GM12878 (cell line): ENCODE measurements around the gene DAD1. TPM values are rescaled to one million over a fixed set of nuclear protein-coding genes. Genes with fewer than 3 reads are reported as not detected.

Experiments used
- ATAC-seq: fragments of 200-7000 bp; cut with Tn5 transposase; 3 replicates; pipeline ENCODE4 v1.9.1; 2020; ENCODE audit warnings: mild to moderate bottlenecking, moderate library complexity
- BruUV-seq: library from RNA; stranded (reverse); fragments of 400-500 nt; replicated peaks from 2 replicates; lab custom pipeline; 2021; lab: Mats Ljungman, UMichigan
- CTCF ChIA-PET: fragments of 300-600 bp; sonication (Branson Sonifier 250); formaldehyde crosslinking; extraction: SDS; loops from one replicate; lab custom pipeline; 2021; ENCODE audit warnings: inconsistent platforms; lab: Yijun Ruan, JAX
- POLR2A ChIA-PET: fragments of 350-600 bp; formaldehyde crosslinking; extraction: SDS; loops from one replicate; lab custom pipeline; 2021; ENCODE audit warnings: inconsistent platforms; lab: Charles Lee
- RAD21 ChIA-PET: fragments of 300-600 bp; sonication (Branson Sonifier 250); formaldehyde crosslinking; loops from one replicate; lab custom pipeline; 2023; ENCODE audit warnings: antibody characterized with exemption; ENCODE audit not compliant: unreplicated experiment; lab: Charles Lee
- SMC1A ChIA-PET: fragments of 300-600 bp; sonication (Branson Sonifier 250); formaldehyde crosslinking; loops from one replicate; lab custom pipeline; 2023; ENCODE audit not compliant: unreplicated experiment, uncharacterized antibody; lab: Charles Lee
- DNase-seq: peaks from one replicate; pipeline ENCODE4 v3.0.0-alpha.2; 2011; ENCODE audit warnings: low read depth, low spot score
- FAIRE-seq: peaks from 3 replicates; lab custom pipeline; 2011; peaks lifted over from hg19 to GRCh38; lab: Jason Lieb, UNC
- H2AFZ ChIP-seq: 2 replicates; pipeline ENCODE4 v1.6.0; 2011; ENCODE audit warnings: low read depth, low read length, control low read depth; ENCODE audit not compliant: control insufficient read depth
- H3K27ac ChIP-seq: 2 replicates; pipeline ENCODE4 v1.5.1; 2011; ENCODE audit warnings: control low read depth; ENCODE audit not compliant: control insufficient read depth, insufficient read depth
- H3K27me3 ChIP-seq, 2 experiments: replicated peaks in 1 of 2; 2 replicates each; pipeline versions ENCODE4 v1.6.0 to v1.6.1; 2011; ENCODE audit warnings: low read length in 1 of 2; ENCODE audit not compliant: control insufficient read depth in 2 of 2, insufficient read depth in 2 of 2
- H3K36me3 ChIP-seq, 2 experiments: 2 replicates each; pipeline ENCODE4 v1.5.1; 2011; ENCODE audit warnings: low read length in 1 of 2; ENCODE audit not compliant: control insufficient read depth in 2 of 2, insufficient read depth in 2 of 2
- H3K4me1 ChIP-seq: 2 replicates; pipeline ENCODE4 v1.6.1; 2011; ENCODE audit warnings: mild to moderate bottlenecking, low read length, moderate library complexity, mixed read lengths; ENCODE audit not compliant: control insufficient read depth, insufficient read depth
- H3K4me2 ChIP-seq: 2 replicates; pipeline ENCODE4 v1.6.0; 2011; ENCODE audit warnings: control low read depth; ENCODE audit not compliant: control insufficient read depth, insufficient read depth
- H3K4me3 ChIP-seq: fragments of 200-600 bp; sonication (generic); 2 replicates; pipeline ENCODE4 v1.5.1; 2016
- H3K79me2 ChIP-seq: 2 replicates; pipeline ENCODE4 v1.6.0; 2011; ENCODE audit warnings: low read length; ENCODE audit not compliant: control insufficient read depth, insufficient read depth
- H3K9ac ChIP-seq: 2 replicates; pipeline ENCODE4 v1.8.0; 2011; ENCODE audit warnings: low read length, control low read depth, mixed read lengths; ENCODE audit not compliant: control insufficient read depth, insufficient read depth
- H3K9me3 ChIP-seq: replicated peaks from 3 replicates; pipeline ENCODE4 v1.5.1; 2011; ENCODE audit warnings: mild to moderate bottlenecking, low read length; ENCODE audit not compliant: control insufficient read depth, insufficient read depth
- H4K20me1 ChIP-seq: 2 replicates; pipeline ENCODE4 v1.6.0; 2011; ENCODE audit not compliant: control insufficient read depth, insufficient read depth
- ATF3 ChIP-seq: IDR thresholded peaks from 2 replicates; pipeline ENCODE4 v1.6.1; 2011; ENCODE audit warnings: low read depth, mild to moderate bottlenecking, low read length, moderate library complexity, borderline replicate concordance; ENCODE audit errors: extremely low read depth
- BCL11A ChIP-seq: IDR thresholded peaks from 2 replicates; pipeline ENCODE4 v1.6.1; 2011; ENCODE audit warnings: low read depth, low read length
- BCL3 ChIP-seq: IDR thresholded peaks from 2 replicates; pipeline ENCODE4 v1.6.1; 2011; ENCODE audit warnings: borderline replicate concordance, low read depth, mild to moderate bottlenecking, moderate library complexity, low read length; ENCODE audit not compliant: insufficient read depth, poor library complexity, severe bottlenecking
- CEBPB ChIP-seq, 2 experiments: fragments of 150-350 bp in 1 of 2; IDR thresholded peaks; 2 replicates each; pipeline ENCODE4 v1.6.1; 2012 to 2014; ENCODE audit warnings: low read depth in 2 of 2, low read length in 2 of 2, borderline replicate concordance in 1 of 2, inconsistent platforms in 1 of 2
- DPF2 ChIP-seq: fragments of 450-650 bp; IDR thresholded peaks from 2 replicates; pipeline ENCODE4 v1.6.1; 2017; ENCODE audit warnings: mild to moderate bottlenecking
- JUNB ChIP-seq: IDR thresholded peaks from 2 replicates; pipeline ENCODE4 v1.6.1; 2016; ENCODE audit warnings: antibody characterized with exemption, mild to moderate bottlenecking
- MEF2A ChIP-seq: IDR thresholded peaks from 2 replicates; pipeline ENCODE4 v1.6.1; 2011; ENCODE audit warnings: low read depth, mild to moderate bottlenecking, low read length, moderate library complexity; ENCODE audit not compliant: insufficient read depth
- MTA3 ChIP-seq: IDR thresholded peaks from 2 replicates; pipeline ENCODE4 v1.6.1; 2012; ENCODE audit warnings: low read length, inconsistent platforms, borderline replicate concordance
- NFIC ChIP-seq: IDR thresholded peaks from 2 replicates; pipeline ENCODE4 v1.6.1; 2012; ENCODE audit warnings: low read depth, mild to moderate bottlenecking, inconsistent platforms, low read length, moderate library complexity
- NKRF ChIP-seq: fragments of 450-650 bp; conservative IDR thresholded peaks from 2 replicates; pipeline ENCODE4 v1.6.1; 2017; ENCODE audit warnings: mild to moderate bottlenecking, moderate library complexity
- RB1 ChIP-seq: fragments of 450-650 bp; formaldehyde crosslinking; IDR thresholded peaks from 2 replicates; pipeline ENCODE4 v1.6.1; 2017; ENCODE audit warnings: mild to moderate bottlenecking, borderline replicate concordance
- SIN3A ChIP-seq: IDR thresholded peaks from 2 replicates; pipeline ENCODE4 v1.6.1; 2012; ENCODE audit warnings: low read depth, low read length, improper control_type of control experiment
- SMAD1 ChIP-seq: fragments of 450-650 bp; IDR thresholded peaks from 2 replicates; pipeline ENCODE4 v1.6.1; 2018; ENCODE audit warnings: mild to moderate bottlenecking, low read depth; ENCODE audit not compliant: partially characterized antibody
- STAT1 ChIP-seq: fragments of 450-650 bp; conservative IDR thresholded peaks from 2 replicates; pipeline ENCODE4 v1.6.1; 2014; ENCODE audit warnings: antibody characterized with exemption, mild to moderate bottlenecking
- WRNIP1 ChIP-seq: IDR thresholded peaks from 2 replicates; pipeline ENCODE4 v1.6.1; 2011; ENCODE audit warnings: low read depth, low read length, improper control_type of control experiment, borderline replicate concordance
- ZNF24 ChIP-seq: fragments of 450-650 bp; IDR thresholded peaks from 2 replicates; pipeline ENCODE4 v1.6.1; 2017; ENCODE audit warnings: antibody characterized with exemption, mild to moderate bottlenecking
- ZNF384 ChIP-seq: IDR thresholded peaks from 2 replicates; pipeline ENCODE4 v1.6.1; 2012; ENCODE audit warnings: low read depth, mild to moderate bottlenecking, low read length, improper control_type of control experiment, borderline replicate concordance
- WGBS: methylation state at CpG from one replicate; pipeline ENCODE4 v1.1.6; 2016; ENCODE audit warnings: low lambda C conversion rate; ENCODE audit not compliant: insufficient replicate concordance, insufficient coverage; ENCODE audit errors: missing lambda C conversion rate; 5-methylcytosine and 5-hydroxymethylcytosine counted together
- in situ Hi-C: fragments of 300-500 bp; cut with MboI; formaldehyde crosslinking; loops from 9 replicates; pipeline ENCODE4 v1.14.3; 2018; ENCODE audit warnings: mixed read lengths
- intact Hi-C: fragments of 100-400 bp; cut with micrococcal nuclease; formaldehyde crosslinking; loops from one replicate; pipeline ENCODE4 v1.14.2; 2022; ENCODE audit not compliant: unreplicated experiment
- polyA plus RNA-seq, 11 experiments: library from polyadenylated mRNA; depleted of rRNA in 4 of 11; unstranded in 6 of 11; stranded (reverse) in 5 of 11; fragments of >200 nt; fragmentation: Nextera tagmentation in 4 of 11; fragmentation: Illumina TruSeq in 1 of 11; extraction: Ambion mirVana in 4 of 11; extraction: Trizol in 1 of 11; gene quantifications; 1 replicate in 1 of 11; 2 replicates in 10 of 11; pipeline versions ENCODE4 v1.2.1 to v1.2.3, GENCODE V29; 2011 to 2016; ENCODE audit warnings: inconsistent platforms in 2 of 11, missing spikeins in 2 of 11, low read depth in 1 of 11
- total RNA-seq, 4 experiments: library from RNA; depleted of rRNA in 3 of 4; stranded (reverse); fragments of >200 nt in 3 of 4; fragmentation: Illumina TruSeq in 1 of 4; extraction: Trizol in 1 of 4; gene quantifications; 2 replicates each; pipeline versions ENCODE4 v1.2.1 to v1.2.3, GENCODE V29; 2013 to 2021

The DAD1 gene
- total and polyA plus RNA-seq, 10 of the 15 experiments (the other 5 are each of a cell fraction or from before 2014, with no cell fraction given), result 161 to 920 (median 319) TPM

- TF ChIP-seq WRNIP1 (no peak), ZNF384 (no peak), ZNF24 (no peak)
These were observed 4.2 kb upstream of the DAD1 start (continued) for GRCh38 chr14:22593189-22593588.

GRCh38 chr14:22588526-22589095 is 413 bp downstream of the DAD1 start:
- Histone ChIP-seq H3K4me1 (peaks cover 24% of the 10 kb centered on the region), H3K9ac (peak overlapping the region; percentile 96), H3K9me3 (no peaks in the 10 kb centered on the region), H2AFZ (peak overlapping the region; percentile 82), H4K20me1 (no peaks in the 10 kb centered on the region), H3K27me3 (no peaks in the 10 kb centered on the region; a peak in 1 of 4 replicates), H3K4me2 (peak overlapping the region; percentile 91), H3K4me3 (peak overlapping the region; percentile 92), H3K79me2 (peaks cover 49% of the 10 kb centered on the region), H3K36me3 (peaks cover 0 to 13% of the 10 kb centered on the region in 2 experiments; a peak in 1 of 4 replicates), H3K27ac (peak overlapping the region; percentile 91)
- no peak for FAIRE-seq
- under 1% methylated on average over 17 of the region's 17 CpGs for WGBS
- ATAC-seq, result peak; percentile 7
- ChIA-PET CTCF (interaction anchor here (0.6 to 6.4 kb wide), 21 partner anchors 11 to 488 kb away, joined by 3 to 58 read pairs (median 4); partner anchors contain the start of gene ABHD4), SMC1A (interaction anchor here (0.6 to 7.0 kb wide), 16 partner anchors 9 to 282 kb away, joined by 3 to 72 read pairs (median 4); partner anchors contain the start of genes ABHD4 and LRP10), RAD21 (interaction anchor here (0.8 to 4.6 kb wide), 13 partner anchors 10 to 264 kb away, joined by 3 to 49 read pairs (median 6); partner anchors contain the start of genes ABHD4 and OXA1L), POLR2A (interaction anchor here (0.6 to 8.1 kb wide), 10 partner anchors 10 to 506 kb away, joined by 3 to 91 read pairs (median 4); partner anchors contain the start of genes ABHD4, ACIN1, C14orf119 and LRP10)
- intact Hi-C loops (loop anchor here (5.0 kb wide), 3 partner anchors 64 to 179 kb away; partner anchors contain the start of gene OXA1L), in situ Hi-C loops (no loop called here)
- no peak for DNase-seq
- BruUV-seq, result TSS peak; percentile 88
- TF ChIP-seq DPF2, result peak; percentile 28
- no peak for TF ChIP-seq ATF3
- TF ChIP-seq MTA3, result peak; percentile 61; the same call in 1 of the 2 replicates
- TF ChIP-seq BCL3, result peak; percentile 31
- TF ChIP-seq BCL11A, result no peak
- no peak for TF ChIP-seq SIN3A
- peak; percentile 83 for TF ChIP-seq NFIC
- TF ChIP-seq RB1, result peak; percentile 15; the same call in 1 of the 2 replicates
- no peak for TF ChIP-seq CEBPB (IDR thresholded peaks at IDR 0.05; ENCODE audit: borderline replicate concordance in 1 of 2, low read depth in 2 of 2, low read length in 2 of 2)
- 0 out of 2 replicates have a peak, but pooled peaks have one; percentile 40 for TF ChIP-seq MEF2A
- 0 out of 2 replicates have a peak, but pooled peaks have one; percentile 70 for TF ChIP-seq STAT1
- peak; percentile 47 for TF ChIP-seq SMAD1
- TF ChIP-seq NKRF, result peak; percentile 71
- TF ChIP-seq JUNB, result peak; percentile 39; the same call in 1 of the 2 replicates
